OCI-LY7 (cell line): ENCODE data around the gene MED10. TPM values are rescaled to one million over a fixed set of nuclear protein-coding genes. Genes with fewer than 3 reads are reported as not detected.
"Not testable (repeated sequence)": the region's sequence is repeated elsewhere in the genome, so short reads cannot be mapped to it uniquely, and the experiment has no call there.

ENCODE experiments used
- BruUV-seq: library from RNA; stranded (reverse); fragments of 400-500 nt; replicated peaks from 2 replicates; lab custom pipeline; 2021; lab: Mats Ljungman, UMichigan
- CTCF ChIA-PET: fragments of 300-600 bp; sonication (Branson Sonifier 250); formaldehyde crosslinking; loops from one replicate; lab custom pipeline; 2022; ENCODE audit warnings: antibody characterized with exemption; ENCODE audit not compliant: unreplicated experiment; lab: Charles Lee
- POLR2A ChIA-PET: fragments of 300-600 bp; sonication (Branson Sonifier 250); formaldehyde crosslinking; loops from one replicate; lab custom pipeline; 2022; ENCODE audit warnings: antibody characterized with exemption; lab: Charles Lee
- DNase-seq: peaks from one replicate; pipeline ENCODE4 v3.0.0-alpha.2; 2015; ENCODE audit warnings: low spot score
- H2AFZ ChIP-seq: fragments of 200-600 bp; sonication (generic), shearing (Covaris generic); 2 replicates; pipeline ENCODE4 v1.6.1; 2014; ENCODE audit warnings: mild to moderate bottlenecking, antibody characterized with exemption, low read length, moderate library complexity
- H3K27ac ChIP-seq: fragments of 200-600 bp; sonication (generic); 2 replicates; pipeline ENCODE4 v1.5.1; 2014; ENCODE audit warnings: mixed run types, low read depth, mild to moderate bottlenecking, moderate library complexity, low read length, inconsistent platforms; ENCODE audit not compliant: poor library complexity, severe bottlenecking
- H3K36me3 ChIP-seq: fragments of 200-600 bp; sonication (generic); 2 replicates; pipeline ENCODE4 v1.6.1; 2014; ENCODE audit warnings: mild to moderate bottlenecking, antibody characterized with exemption, low read length, moderate library complexity, mixed read lengths; ENCODE audit not compliant: insufficient read depth
- H3K4me1 ChIP-seq: fragments of 200-600 bp; sonication (generic); 2 replicates; pipeline ENCODE4 v1.5.1; 2014; ENCODE audit warnings: mild to moderate bottlenecking, low read length; ENCODE audit not compliant: insufficient read depth, poor library complexity, severe bottlenecking
- H3K4me2 ChIP-seq: fragments of 200-600 bp; sonication (generic); 2 replicates; pipeline ENCODE4 v1.6.1; 2014; ENCODE audit warnings: mild to moderate bottlenecking, low read length
- H3K4me3 ChIP-seq: fragments of 200-600 bp; sonication (generic); 2 replicates; pipeline ENCODE4 v1.5.1; 2014; ENCODE audit warnings: mild to moderate bottlenecking, low read depth, low read length; ENCODE audit not compliant: poor library complexity, severe bottlenecking
- H3K79me2 ChIP-seq: fragments of 200-600 bp; sonication (generic); 2 replicates; pipeline ENCODE4 v1.6.1; 2016; ENCODE audit warnings: low read depth, mild to moderate bottlenecking, low read length, moderate library complexity, mixed read lengths; ENCODE audit not compliant: insufficient read depth
- H3K9me2 ChIP-seq: fragments of 200-600 bp; sonication (generic); 2 replicates; pipeline ENCODE4 v1.6.1; 2016; ENCODE audit warnings: mild to moderate bottlenecking, low read length, mixed read lengths; ENCODE audit not compliant: insufficient read depth
- H3K9me3 ChIP-seq: fragments of 200-600 bp; sonication (generic); 2 replicates; pipeline ENCODE4 v1.6.1; 2014; ENCODE audit warnings: mild to moderate bottlenecking, mixed run types, low read length, mixed read lengths
- H4K20me1 ChIP-seq: fragments of 200-600 bp; sonication (generic); 2 replicates; pipeline ENCODE4 v1.6.1; 2014; ENCODE audit warnings: mild to moderate bottlenecking, antibody characterized with exemption, low read length, moderate library complexity, mixed read lengths; ENCODE audit not compliant: insufficient read depth
- CTCF ChIP-seq: fragments of 200-600 bp; sonication (generic); conservative IDR thresholded peaks from 2 replicates; pipeline ENCODE4 v1.5.1; 2014; ENCODE audit warnings: mild to moderate bottlenecking, antibody characterized with exemption, low read length, moderate library complexity, mixed read lengths
- EZH2phosphoT487 ChIP-seq: fragments of 200-600 bp; sonication (generic); IDR thresholded peaks from 2 replicates; pipeline ENCODE4 v1.6.1; 2018; ENCODE audit warnings: low read depth, borderline replicate concordance, mild to moderate bottlenecking, mixed run types, antibody characterized with exemption, low read length, moderate library complexity, mixed read lengths
- intact Hi-C: fragments of 100-400 bp; cut with micrococcal nuclease; formaldehyde crosslinking; loops from one replicate; pipeline ENCODE4 v1.10.0; 2022; ENCODE audit not compliant: unreplicated experiment
- total RNA-seq, 2 experiments: library from RNA; depleted of rRNA in 1 of 2; stranded (reverse); fragments of >200 nt in 1 of 2; shearing (Covaris generic) in 1 of 2; gene quantifications; 2 replicates each; pipeline ENCODE4 v1.2.3, GENCODE V29; 2014 to 2022

Gene MED10
- total RNA-seq, 2 experiments from 2014 or later: 16.2 to 47.3 TPM

DNA sequence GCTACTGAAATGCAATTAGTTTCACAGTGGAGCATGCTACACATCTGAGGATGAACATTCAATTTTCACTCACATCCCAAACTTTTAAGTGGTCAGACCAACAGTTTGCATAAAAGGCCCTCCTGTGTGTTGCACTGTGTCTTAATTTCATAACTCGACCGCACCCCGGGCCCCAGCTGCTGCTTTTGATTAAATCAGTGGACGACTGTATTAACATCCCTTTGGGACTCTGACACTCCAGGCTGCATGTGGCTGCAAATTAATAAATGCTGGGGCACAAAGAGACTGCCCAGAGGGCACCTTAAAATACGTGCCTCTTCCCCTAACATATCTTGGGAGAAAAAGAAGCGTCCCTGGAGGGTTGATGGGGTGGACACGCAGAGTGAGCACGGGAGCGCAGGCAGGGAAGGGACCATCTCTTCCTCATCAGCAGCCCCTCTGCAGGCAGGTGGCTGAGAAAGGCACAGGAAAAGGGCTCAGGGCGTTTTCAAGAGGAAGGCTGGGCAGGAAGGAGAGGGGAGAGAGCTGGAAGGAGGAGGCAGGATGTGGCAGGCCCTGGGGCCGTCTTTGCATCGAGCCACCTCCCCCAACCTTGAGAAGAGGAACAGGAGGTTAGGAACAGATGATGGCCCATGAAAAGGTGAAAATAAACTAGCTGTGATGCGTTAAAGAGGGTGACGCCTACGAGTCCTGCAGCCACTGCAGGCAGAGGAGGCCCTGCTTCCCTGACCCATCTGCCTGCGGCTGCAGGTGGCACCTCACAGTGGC is 18.6 kb downstream of the MED10 start:
- H4K20me1 ChIP-seq: no peaks in the 10 kb centered on the region
- no peak for TF ChIP-seq CTCF
- no peak for TF ChIP-seq EZH2phosphoT487
- H3K9me2 ChIP-seq: no peaks in the 10 kb centered on the region
- no TSS peak for BruUV-seq
- H3K27ac ChIP-seq: no peak overlapping the region
- intact Hi-C loops: no loop called here
- no peaks in the 10 kb centered on the region for H3K79me2 ChIP-seq
- no peak overlapping the region for H3K4me2 ChIP-seq
- H3K4me3 ChIP-seq: no peak overlapping the region
- peaks cover 10% of the 10 kb centered on the region for H3K4me1 ChIP-seq
- CTCF ChIA-PET: no interaction called here
- no peaks in the 10 kb centered on the region for H3K9me3 ChIP-seq
- POLR2A ChIA-PET: interaction anchor here (1.0 kb wide), 1 partner anchor 409 kb away, joined by 3 read pairs; no protein-coding TSS in a partner anchor
- peak; percentile 35 for DNase-seq
- no peaks in the 10 kb centered on the region for H3K36me3 ChIP-seq
- H2AFZ ChIP-seq: 0 out of 2 replicates have a peak overlapping the region, but pooled peaks have one; percentile 13

DNA sequence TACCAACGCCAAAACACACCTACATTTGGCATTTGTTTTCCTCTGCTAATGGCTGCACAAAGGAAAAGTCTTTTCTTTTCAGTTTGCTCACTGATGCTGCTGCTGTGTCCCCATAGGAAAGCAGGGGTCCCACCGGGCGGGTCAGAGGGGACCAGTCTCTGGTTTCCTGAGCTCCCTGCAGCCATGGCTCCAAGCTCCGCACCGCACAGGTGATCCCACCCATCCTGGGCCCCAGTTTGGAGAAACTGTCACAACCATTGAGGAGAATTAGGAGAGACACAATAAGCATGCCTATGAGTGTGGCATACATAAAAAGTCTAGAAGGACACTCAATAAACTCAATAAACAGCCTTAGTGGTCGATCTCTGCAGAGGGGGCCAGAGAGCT is 19.9 kb downstream of the MED10 start:
- Histone ChIP-seq H3K79me2 (no peaks in the 10 kb centered on the region), H4K20me1 (no peaks in the 10 kb centered on the region), H3K4me1 (peaks cover 10% of the 10 kb centered on the region), H3K4me2 (no peak overlapping the region), H2AFZ (no peak overlapping the region), H3K4me3 (no peak overlapping the region), H3K36me3 (no peaks in the 10 kb centered on the region), H3K27ac (no peak overlapping the region), H3K9me3 (no peaks in the 10 kb centered on the region), H3K9me2 (no peaks in the 10 kb centered on the region)
- CTCF ChIA-PET: no interaction called here
- DNase-seq: no peak
- BruUV-seq: no TSS peak
- intact Hi-C loops: no loop called here
- TF ChIP-seq CTCF (no peak), EZH2phosphoT487 (no peak)
- POLR2A ChIA-PET: no interaction called here

GRCh38 chr5:6357817-6358433 is 20.4 kb downstream of the MED10 start:
- H3K4me3 ChIP-seq, CTCF ChIA-PET, DNase-seq, H3K4me2 ChIP-seq, H3K27ac ChIP-seq, H2AFZ ChIP-seq, BruUV-seq, intact Hi-C loops, H4K20me1 ChIP-seq, H3K79me2 ChIP-seq, H3K9me3 ChIP-seq, H3K36me3 ChIP-seq, H3K9me2 ChIP-seq: not testable (repeated sequence)
- POLR2A ChIA-PET: interaction anchor here (1.6 kb wide), 1 partner anchor 16 kb away, joined by 6 read pairs; no protein-coding TSS in a partner anchor
- H3K4me1 ChIP-seq: peaks cover 10% of the 10 kb centered on the region
